Mesenchymal stem cell (in vitro differentiated cells and primary cell): ENCODE measurements around the gene CCDC71L.
"Not testable (repeated sequence)": the region's sequence is repeated elsewhere in the genome, so short reads cannot be mapped to it uniquely, and the experiment has no call there.

Source experiments
- DNase-seq: peaks from one replicate; pipeline ENCODE4 v3.0.0-alpha.2; 2013
- H2AFZ ChIP-seq: one replicate; pipeline ENCODE4 v1.6.1; 2013; ENCODE audit warnings: low read depth, mild to moderate bottlenecking, control low read depth, inconsistent platforms, low read length, moderate library complexity
- H2AK5ac ChIP-seq: 2 replicates; pipeline ENCODE4 v1.6.1; 2013; ENCODE audit warnings: low read length, moderate library complexity, mild to moderate bottlenecking, inconsistent platforms; ENCODE audit not compliant: severe bottlenecking
- H2BK120ac ChIP-seq: one replicate; pipeline ENCODE4 v1.6.1; 2013; ENCODE audit warnings: low read depth, mild to moderate bottlenecking, inconsistent platforms, low read length, moderate library complexity
- H2BK12ac ChIP-seq, 2 experiments: one replicate each; pipeline ENCODE4 v1.6.1; 2013; ENCODE audit warnings: inconsistent platforms in 2 of 2, low read length in 2 of 2, mild to moderate bottlenecking in 2 of 2, moderate library complexity in 2 of 2, control low read depth in 1 of 2
- H2BK15ac ChIP-seq: one replicate; pipeline ENCODE4 v1.6.1; 2013; ENCODE audit warnings: mild to moderate bottlenecking, low read depth, inconsistent platforms; ENCODE audit not compliant: poor library complexity, severe bottlenecking
- H2BK5ac ChIP-seq: 2 replicates; pipeline ENCODE4 v1.6.1; 2013; ENCODE audit warnings: low read depth, mild to moderate bottlenecking, low read length, control low read depth, inconsistent platforms; ENCODE audit not compliant: poor library complexity, severe bottlenecking
- H3K14ac ChIP-seq, 2 experiments: one replicate each; pipeline ENCODE4 v1.6.1; 2013; ENCODE audit warnings: inconsistent platforms in 2 of 2, low read length in 2 of 2, control low read depth in 1 of 2, mild to moderate bottlenecking in 1 of 2, moderate library complexity in 1 of 2
- H3K18ac ChIP-seq, 2 experiments: one replicate each; pipeline ENCODE4 v1.6.1; 2013; ENCODE audit warnings: inconsistent platforms in 2 of 2, low read length in 2 of 2, control low read depth in 1 of 2, low read depth in 1 of 2, mild to moderate bottlenecking in 1 of 2
- H3K23ac ChIP-seq, 2 experiments: one replicate each; pipeline ENCODE4 v1.6.1; 2013; ENCODE audit warnings: inconsistent platforms in 2 of 2, low read length in 2 of 2, mild to moderate bottlenecking in 2 of 2, moderate library complexity in 2 of 2, control low read depth in 1 of 2
- H3K27ac ChIP-seq: 2 replicates; pipeline ENCODE4 v1.5.1; 2013; ENCODE audit warnings: mild to moderate bottlenecking, moderate library complexity, low read length, control low read depth, inconsistent platforms; ENCODE audit not compliant: poor library complexity, severe bottlenecking
- H3K27me3 ChIP-seq, 2 experiments: 2 replicates each; pipeline versions ENCODE4 v1.6.1 to v1.7.0; 2013; ENCODE audit warnings: low read length in 2 of 2, mild to moderate bottlenecking in 2 of 2, moderate library complexity in 2 of 2, control low read depth in 1 of 2, inconsistent platforms in 1 of 2; ENCODE audit not compliant: control insufficient read depth in 1 of 2, insufficient read depth in 1 of 2
- H3K36me3 ChIP-seq, 2 experiments: 2 replicates each; pipeline versions ENCODE4 v1.6.1 to v1.7.0; 2013; ENCODE audit warnings: low read length in 2 of 2, control low read depth in 1 of 2, inconsistent platforms in 1 of 2, low read depth in 1 of 2, mild to moderate bottlenecking in 1 of 2; ENCODE audit not compliant: insufficient read depth in 2 of 2, control insufficient read depth in 1 of 2
- H3K4ac ChIP-seq, 2 experiments: one replicate each; pipeline ENCODE4 v1.6.1; 2013; ENCODE audit warnings: inconsistent platforms in 2 of 2, low read length in 2 of 2, mild to moderate bottlenecking in 2 of 2, moderate library complexity in 2 of 2, control low read depth in 1 of 2, low read depth in 1 of 2
- H3K4me1 ChIP-seq: 2 replicates; pipeline ENCODE4 v1.6.1; 2013; ENCODE audit warnings: low read depth, low read length, control low read depth; ENCODE audit not compliant: control insufficient read depth, insufficient read depth
- H3K4me2 ChIP-seq: 2 replicates; pipeline ENCODE4 v1.6.1; 2013; ENCODE audit warnings: low read length, mild to moderate bottlenecking, inconsistent platforms; ENCODE audit not compliant: poor library complexity, severe bottlenecking
- H3K4me3 ChIP-seq, 2 experiments: 2 replicates each; pipeline versions ENCODE4 v1.5.1 to v1.7.0; 2013; ENCODE audit warnings: low read length in 2 of 2, mild to moderate bottlenecking in 2 of 2, control low read depth in 1 of 2, low read depth in 1 of 2; ENCODE audit not compliant: insufficient read depth in 1 of 2
- H3K79me1 ChIP-seq: replicated peaks from 2 replicates; pipeline ENCODE4 v1.6.1; 2013; ENCODE audit warnings: mild to moderate bottlenecking, control low read depth, low read length, inconsistent platforms; ENCODE audit not compliant: poor library complexity, severe bottlenecking
- H3K9ac ChIP-seq: 2 replicates; pipeline ENCODE4 v1.7.0; 2013; ENCODE audit warnings: mild to moderate bottlenecking, low read length, moderate library complexity
- H3K9me3 ChIP-seq: 2 replicates; pipeline ENCODE4 v1.7.0; 2013; ENCODE audit warnings: mild to moderate bottlenecking, low read length; ENCODE audit not compliant: control insufficient read depth
- H4K8ac ChIP-seq: one replicate; pipeline ENCODE4 v1.6.1; 2013; ENCODE audit warnings: inconsistent platforms, mild to moderate bottlenecking, low read length, moderate library complexity
- H4K91ac ChIP-seq: one replicate; pipeline ENCODE4 v1.6.1; 2013; ENCODE audit warnings: mild to moderate bottlenecking, low read length, inconsistent platforms
- WGBS: methylation state at CpG from one replicate; pipeline ENCODE4 v1.1.7; 2013; ENCODE audit warnings: mixed read lengths; 5-methylcytosine and 5-hydroxymethylcytosine counted together

CCDC71L gene

GRCh38 chr7:106673688-106674087, 12.7 kb upstream of the CCDC71L start:
- H2AK5ac ChIP-seq, H4K8ac ChIP-seq, H3K79me1 ChIP-seq, DNase-seq, H3K27ac ChIP-seq, H3K23ac ChIP-seq, H3K4me3 ChIP-seq, H2BK15ac ChIP-seq, H3K9me3 ChIP-seq, H2BK12ac ChIP-seq, H3K18ac ChIP-seq, H3K4me2 ChIP-seq, H3K27me3 ChIP-seq, H3K4me1 ChIP-seq, H3K14ac ChIP-seq, H2BK5ac ChIP-seq, H4K91ac ChIP-seq, H2AFZ ChIP-seq, H3K4ac ChIP-seq, H3K9ac ChIP-seq, H2BK120ac ChIP-seq, H3K36me3 ChIP-seq: not testable (repeated sequence)
- 89% methylated on average over 1 of the region's 2 CpGs for WGBS

- not testable (repeated sequence) for H2AFZ ChIP-seq
- 86% methylated on average over 8 of the region's 8 CpGs for WGBS
Observed at GRCh38 chr7:106671930-106672329, 11.0 kb upstream of the CCDC71L start.

GRCh38 chr7:106671160-106671559, 10.2 kb upstream of the CCDC71L start:
- Histone ChIP-seq H3K79me1 (no peaks in the 10 kb centered on the region), H3K27me3 (no peaks in the 10 kb centered on the region), H3K23ac (no peak overlapping the region), H2AFZ (no peak overlapping the region), H3K18ac (no peak overlapping the region), H3K4ac (no peak overlapping the region), H2BK5ac (no peak overlapping the region), H3K36me3 (no peaks in the 10 kb centered on the region), H4K91ac (no peak overlapping the region), H2BK120ac (no peak overlapping the region), H3K9ac (no peak overlapping the region), H4K8ac (no peak overlapping the region), H3K27ac (no peak overlapping the region), H2BK15ac (no peak overlapping the region), H3K9me3 (peaks cover 6% of the 10 kb centered on the region), H3K4me1 (no peaks in the 10 kb centered on the region), H3K14ac (no peak overlapping the region), H3K4me3 (no peak overlapping the region), H2BK12ac (no peak overlapping the region), H2AK5ac (no peak overlapping the region), H3K4me2 (no peak overlapping the region)
- WGBS: no CpG with 5 or more reads among the region's 1 CpG
- no peak for DNase-seq

More at GRCh38 chr7:106671930-106672329, 11.0 kb upstream of the CCDC71L start:
- H3K18ac ChIP-seq, H2BK12ac ChIP-seq, H2BK120ac ChIP-seq, H3K27me3 ChIP-seq, H3K9me3 ChIP-seq, H2AK5ac ChIP-seq, H3K14ac ChIP-seq, H3K79me1 ChIP-seq, H4K91ac ChIP-seq, H3K23ac ChIP-seq, H3K4me1 ChIP-seq, H3K4ac ChIP-seq, DNase-seq, H3K9ac ChIP-seq, H3K4me3 ChIP-seq, H3K27ac ChIP-seq, H4K8ac ChIP-seq, H2BK15ac ChIP-seq, H3K36me3 ChIP-seq, H2BK5ac ChIP-seq, H3K4me2 ChIP-seq: not testable (repeated sequence)

- WGBS: 89% methylated on average over 5 of the region's 6 CpGs
Observed at GRCh38 chr7:106668861-106669524, 8.0 kb upstream of the CCDC71L start.

More at GRCh38 chr7:106668861-106669524, 8.0 kb upstream of the CCDC71L start:
- no peaks in the 10 kb centered on the region for H3K27me3 ChIP-seq
- H3K9me3 ChIP-seq: peaks cover 6% of the 10 kb centered on the region
- H3K4me2 ChIP-seq: no peak overlapping the region
- H2AFZ ChIP-seq: no peak overlapping the region
- H4K8ac ChIP-seq: no peak overlapping the region
- no peak overlapping the region for H2AK5ac ChIP-seq
- no peak overlapping the region for H3K4me3 ChIP-seq
- no peak overlapping the region for H4K91ac ChIP-seq
- H2BK12ac ChIP-seq: no peak overlapping the region
- no peak overlapping the region for H3K4ac ChIP-seq
- no peak overlapping the region for H3K14ac ChIP-seq
- no peak overlapping the region for H3K9ac ChIP-seq
- H3K27ac ChIP-seq: no peak overlapping the region
- H3K36me3 ChIP-seq: no peaks in the 10 kb centered on the region
- H3K18ac ChIP-seq: no peak overlapping the region
- H2BK15ac ChIP-seq: no peak overlapping the region
- no peak for DNase-seq
- no peak overlapping the region for H3K23ac ChIP-seq
- no peak overlapping the region for H2BK5ac ChIP-seq
- no peaks in the 10 kb centered on the region for H3K4me1 ChIP-seq
- H2BK120ac ChIP-seq: no peak overlapping the region
- H3K79me1 ChIP-seq: no peaks in the 10 kb centered on the region
